Cardiac muscle cell (in vitro differentiated cells and primary cell): ENCODE measurements around the gene RAP1GAP. TPM values are rescaled to one million over a fixed set of nuclear protein-coding genes. Genes with fewer than 3 reads are reported as not detected.

Source experiments
- DNase-seq, 2 donors: peaks; one replicate each; pipeline versions ENCODE4 v3.0.0 to v3.0.0-alpha.2; 2010 to 2017; ENCODE audit warnings: low read depth in 1 of 2, low spot score in 1 of 2
- H3K27ac ChIP-seq: fragments of 200-600 bp; sonication (generic); 2 replicates; pipeline ENCODE4 v1.5.1; 2016
- H3K27me3 ChIP-seq: fragments of 200-600 bp; sonication (generic); 2 replicates; pipeline ENCODE4 v1.6.0; 2016; ENCODE audit warnings: control low read depth
- H3K36me3 ChIP-seq: fragments of 200-600 bp; sonication (generic); 2 replicates; pipeline ENCODE4 v1.5.1; 2016; ENCODE audit warnings: control low read depth
- H3K4me1 ChIP-seq: fragments of 200-600 bp; sonication (generic); 2 replicates; pipeline ENCODE4 v1.8.1; 2017; ENCODE audit warnings: low read depth, mild to moderate bottlenecking, mixed run types
- H3K4me3 ChIP-seq: fragments of 200-600 bp; sonication (generic); 2 replicates; pipeline ENCODE4 v1.5.1; 2016; ENCODE audit warnings: mild to moderate bottlenecking
- H3K9me3 ChIP-seq: fragments of 200-600 bp; sonication (generic); 2 replicates; pipeline ENCODE4 v1.5.1; 2017; ENCODE audit warnings: low read depth, mild to moderate bottlenecking, control low read depth
- polyA plus RNA-seq: library from polyadenylated mRNA; unstranded; fragments of >200 nt; fragmentation: Nextera tagmentation; extraction: Ambion mirVana; gene quantifications from 2 replicates; pipeline ENCODE4 v1.2.1, GENCODE V29; 2016
- total RNA-seq: library from RNA; depleted of rRNA; stranded (reverse); fragments of >200 nt; gene quantifications from 2 replicates; pipeline ENCODE4 v1.2.3, GENCODE V29; 2016
- TF ChIP-seq, protein P1 (sequence below): IDR thresholded peaks from 2 replicates; pipeline ENCODE4 v1.5.1; 2012; ENCODE audit warnings: low read depth, mild to moderate bottlenecking, low read length

RAP1GAP gene
- total and polyA plus RNA-seq, 2 experiments from 2014 or later, result 5.8 to 7.4 TPM

- TF ChIP-seq, protein P1, sequence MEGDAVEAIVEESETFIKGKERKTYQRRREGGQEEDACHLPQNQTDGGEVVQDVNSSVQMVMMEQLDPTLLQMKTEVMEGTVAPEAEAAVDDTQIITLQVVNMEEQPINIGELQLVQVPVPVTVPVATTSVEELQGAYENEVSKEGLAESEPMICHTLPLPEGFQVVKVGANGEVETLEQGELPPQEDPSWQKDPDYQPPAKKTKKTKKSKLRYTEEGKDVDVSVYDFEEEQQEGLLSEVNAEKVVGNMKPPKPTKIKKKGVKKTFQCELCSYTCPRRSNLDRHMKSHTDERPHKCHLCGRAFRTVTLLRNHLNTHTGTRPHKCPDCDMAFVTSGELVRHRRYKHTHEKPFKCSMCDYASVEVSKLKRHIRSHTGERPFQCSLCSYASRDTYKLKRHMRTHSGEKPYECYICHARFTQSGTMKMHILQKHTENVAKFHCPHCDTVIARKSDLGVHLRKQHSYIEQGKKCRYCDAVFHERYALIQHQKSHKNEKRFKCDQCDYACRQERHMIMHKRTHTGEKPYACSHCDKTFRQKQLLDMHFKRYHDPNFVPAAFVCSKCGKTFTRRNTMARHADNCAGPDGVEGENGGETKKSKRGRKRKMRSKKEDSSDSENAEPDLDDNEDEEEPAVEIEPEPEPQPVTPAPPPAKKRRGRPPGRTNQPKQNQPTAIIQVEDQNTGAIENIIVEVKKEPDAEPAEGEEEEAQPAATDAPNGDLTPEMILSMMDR, result no peak
- Histone ChIP-seq H3K4me1 (no peaks in the 10 kb centered on the region), H3K4me3 (no peak overlapping the region), H3K27ac (no peak overlapping the region), H3K27me3 (no peaks in the 10 kb centered on the region), H3K9me3 (no peaks in the 10 kb centered on the region), H3K36me3 (no peaks in the 10 kb centered on the region)
- no peak for DNase-seq
Observed at GRCh38 chr1:21598904-21599303, 70.3 kb downstream of the RAP1GAP start.

GRCh38 chr1:21598417-21598816 lies 70.7 kb downstream of the RAP1GAP start:
- Histone ChIP-seq H3K4me3 (no peak overlapping the region), H3K36me3 (no peaks in the 10 kb centered on the region), H3K27me3 (no peaks in the 10 kb centered on the region)

DNA sequence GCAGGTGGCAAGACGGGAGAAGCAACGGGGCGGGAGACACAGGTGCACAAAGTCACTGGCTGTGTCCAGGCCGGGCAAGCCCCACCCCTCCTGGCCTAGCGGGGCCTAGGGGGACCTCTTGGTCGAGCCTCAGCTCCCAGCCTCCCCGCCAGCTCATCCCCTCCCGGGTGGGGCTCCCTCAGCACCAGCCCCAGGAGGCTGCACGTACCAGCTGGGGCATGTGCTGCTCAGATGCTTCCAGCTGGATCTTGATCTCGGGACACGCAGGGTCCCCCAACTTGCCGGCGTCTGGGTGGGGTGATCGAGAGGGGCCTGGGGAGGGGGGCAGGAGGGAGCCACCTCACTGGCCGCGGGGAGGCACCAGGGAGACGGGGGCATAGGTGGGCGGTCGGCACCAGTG lies 71.4 kb downstream of the RAP1GAP start:
- Histone ChIP-seq H3K27me3 (no peaks in the 10 kb centered on the region), H3K36me3 (no peaks in the 10 kb centered on the region)

More at GRCh38 chr1:21598417-21598816, 70.7 kb downstream of the RAP1GAP start:
- Histone ChIP-seq H3K4me1 (no peaks in the 10 kb centered on the region), H3K9me3 (no peaks in the 10 kb centered on the region), H3K27ac (no peak overlapping the region)
- TF ChIP-seq, protein P1, result no peak
- no peak for DNase-seq

GRCh38 chr1:21596628-21597027 lies 72.5 kb downstream of the RAP1GAP start:
- TF ChIP-seq, protein P1, result no peak
- H3K4me3 ChIP-seq, result no peak overlapping the region
- no peaks in the 10 kb centered on the region for H3K4me1 ChIP-seq
- no peak for DNase-seq
- no peaks in the 10 kb centered on the region for H3K9me3 ChIP-seq
- no peaks in the 10 kb centered on the region for H3K36me3 ChIP-seq
- no peaks in the 10 kb centered on the region for H3K27me3 ChIP-seq
- no peak overlapping the region for H3K27ac ChIP-seq

More for the DNA sequence above, 71.4 kb downstream of the RAP1GAP start:
- TF ChIP-seq, protein P1, result no peak
- no peaks in the 10 kb centered on the region for H3K4me1 ChIP-seq
- no peaks in the 10 kb centered on the region for H3K9me3 ChIP-seq
- no peak overlapping the region for H3K4me3 ChIP-seq
- H3K27ac ChIP-seq, result no peak overlapping the region
- no peak for DNase-seq

DNA sequence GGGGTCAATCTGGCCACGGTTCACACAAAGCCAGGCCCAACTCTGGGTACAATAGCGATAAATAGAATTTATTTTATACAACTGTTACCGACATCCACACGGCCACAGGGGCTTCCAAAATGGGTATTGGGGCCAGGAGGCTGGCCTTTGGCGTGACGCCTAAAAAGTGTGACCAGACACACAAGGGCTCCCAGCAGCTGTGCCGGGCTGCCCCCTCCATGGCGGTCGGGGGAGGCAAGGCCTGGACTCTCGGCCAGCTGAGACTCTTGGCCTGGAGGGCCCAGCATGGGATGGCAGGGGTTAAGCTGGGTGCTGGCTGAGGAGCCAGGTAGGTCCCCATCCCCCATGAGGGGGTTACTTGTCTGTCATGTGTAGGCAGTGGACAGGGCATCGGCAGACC lies 73.0 kb downstream of the RAP1GAP start:
- TF ChIP-seq, protein P1, result no peak
- H3K36me3 ChIP-seq, result no peaks in the 10 kb centered on the region
- H3K27ac ChIP-seq, result no peak overlapping the region
- no peaks in the 10 kb centered on the region for H3K4me1 ChIP-seq
- H3K9me3 ChIP-seq, result no peaks in the 10 kb centered on the region
- no peak overlapping the region for H3K4me3 ChIP-seq
- no peaks in the 10 kb centered on the region for H3K27me3 ChIP-seq
- DNase-seq, result no peak
